ENCODE data around the gene DECR2.

The DECR2 gene

GRCh38 chr16:373848-374615, 27.7 kb upstream of the DECR2 start:
- Histone ChIP-seq H3K4me2 (ENCODE audit: low read length) (no peak overlapping the region), H3K27ac (no peak overlapping the region), H3K4me1 (peaks cover 9% of the 10 kb centered on the region), H3K9ac (no peak overlapping the region), H3K27me3 (ENCODE audit: control insufficient read depth, insufficient read depth, low read length) (no peaks in the 10 kb centered on the region), H2AFZ (no peak overlapping the region), H3K4me3 (ENCODE audit: low read depth, low read length) (no peak overlapping the region), H3K79me2 (no peaks in the 10 kb centered on the region), H3K36me3 (ENCODE audit: control insufficient read depth, insufficient read depth, low read length) (no peaks in the 10 kb centered on the region), H3K9me3 (ENCODE audit: control insufficient read depth, low read length) (no peaks in the 10 kb centered on the region)
- no peak for TF ChIP-seq CTCF (IDR thresholded peaks at IDR 0.05)

GRCh38 chr16:374616-374926, 27.1 kb upstream of the DECR2 start:
- H2AFZ ChIP-seq: no peak overlapping the region
- no peaks in the 10 kb centered on the region for H3K9me3 ChIP-seq (ENCODE audit: control insufficient read depth, low read length)
- H3K79me2 ChIP-seq: no peaks in the 10 kb centered on the region
- no peak overlapping the region for H3K4me3 ChIP-seq (ENCODE audit: low read depth, low read length)
- H3K9ac ChIP-seq: no peak overlapping the region
- H3K4me1 ChIP-seq: peaks cover 11% of the 10 kb centered on the region
- H3K4me2 ChIP-seq (ENCODE audit: low read length): no peak overlapping the region
- H3K27me3 ChIP-seq (ENCODE audit: control insufficient read depth, insufficient read depth, low read length): no peaks in the 10 kb centered on the region
- H3K27ac ChIP-seq: no peak overlapping the region
- no peaks in the 10 kb centered on the region for H3K36me3 ChIP-seq (ENCODE audit: control insufficient read depth, insufficient read depth, low read length)
- TF ChIP-seq CTCF (IDR thresholded peaks at IDR 0.05): no peak

- H3K4me3 ChIP-seq (ENCODE audit: low read depth, low read length): no peak overlapping the region
- H3K36me3 ChIP-seq (ENCODE audit: control insufficient read depth, insufficient read depth, low read length): no peaks in the 10 kb centered on the region
- no peak overlapping the region for H3K9ac ChIP-seq
- H3K27ac ChIP-seq: no peak overlapping the region
- no peak for TF ChIP-seq CTCF (IDR thresholded peaks at IDR 0.05)
- H3K9me3 ChIP-seq (ENCODE audit: control insufficient read depth, low read length): no peaks in the 10 kb centered on the region
- H3K79me2 ChIP-seq: peaks cover 5% of the 10 kb centered on the region
- H3K4me2 ChIP-seq (ENCODE audit: low read length): no peak overlapping the region
- no peak overlapping the region for H2AFZ ChIP-seq
- peaks cover 12% of the 10 kb centered on the region for H3K4me1 ChIP-seq
- H3K27me3 ChIP-seq (ENCODE audit: control insufficient read depth, insufficient read depth, low read length): no peaks in the 10 kb centered on the region
These were observed 26.5 kb upstream of the DECR2 start for GRCh38 chr16:375212-375611.

- H3K9me3 ChIP-seq (ENCODE audit: control insufficient read depth, low read length): no peaks in the 10 kb centered on the region
- no peaks in the 10 kb centered on the region for H3K36me3 ChIP-seq (ENCODE audit: control insufficient read depth, insufficient read depth, low read length)
- no peak for TF ChIP-seq CTCF (IDR thresholded peaks at IDR 0.05)
These were observed 25.5 kb upstream of the DECR2 start for GRCh38 chr16:375927-376816.

More at GRCh38 chr16:375927-376816, 25.5 kb upstream of the DECR2 start:
- peaks cover 8% of the 10 kb centered on the region for H3K4me1 ChIP-seq
- H3K27ac ChIP-seq: no peak overlapping the region
- peaks cover 5% of the 10 kb centered on the region for H3K79me2 ChIP-seq
- H2AFZ ChIP-seq: no peak overlapping the region
- H3K4me3 ChIP-seq (ENCODE audit: low read depth, low read length): no peak overlapping the region
- no peaks in the 10 kb centered on the region for H3K27me3 ChIP-seq (ENCODE audit: control insufficient read depth, insufficient read depth, low read length)
- no peak overlapping the region for H3K9ac ChIP-seq
- H3K4me2 ChIP-seq (ENCODE audit: low read length): no peak overlapping the region
